H9 (cell line): Measurements from ENCODE around the gene OSTC. TPM values are rescaled to one million over a fixed set of nuclear protein-coding genes. Genes with fewer than 3 reads are reported as not detected.

Source experiments
- DNase-seq: peaks from one replicate; pipeline ENCODE4 v3.0.0-alpha.2; 2017
- H2AFZ ChIP-seq: one replicate; pipeline ENCODE4 v1.6.1; 2013; ENCODE audit warnings: mild to moderate bottlenecking, low read length, control low read depth, moderate library complexity
- H2AK5ac ChIP-seq: 2 replicates; pipeline ENCODE4 v1.6.1; 2013; ENCODE audit warnings: low read length, control low read depth, mixed read lengths; ENCODE audit not compliant: insufficient read length
- H2BK120ac ChIP-seq: one replicate; pipeline ENCODE4 v1.6.1; 2013; ENCODE audit warnings: low read depth, mild to moderate bottlenecking, low read length, control low read depth, inconsistent platforms; ENCODE audit not compliant: poor library complexity, severe bottlenecking
- H2BK12ac ChIP-seq: 2 replicates; pipeline ENCODE4 v1.6.1; 2013; ENCODE audit warnings: low read length, control low read depth, mixed read lengths, low read depth; ENCODE audit not compliant: insufficient read length
- H2BK15ac ChIP-seq: 2 replicates; pipeline ENCODE4 v1.6.1; 2013; ENCODE audit warnings: low read depth, low read length, control low read depth
- H2BK20ac ChIP-seq: one replicate; pipeline ENCODE4 v1.6.1; 2013; ENCODE audit warnings: low read depth, mild to moderate bottlenecking, low read length, control low read depth, inconsistent platforms; ENCODE audit not compliant: poor library complexity, severe bottlenecking
- H2BK5ac ChIP-seq: 2 replicates; pipeline ENCODE4 v1.6.1; 2013; ENCODE audit warnings: low read length, control low read depth, mixed read lengths; ENCODE audit not compliant: insufficient read length
- H3K14ac ChIP-seq: 2 replicates; pipeline ENCODE4 v1.6.1; 2013; ENCODE audit warnings: low read length, control low read depth; ENCODE audit not compliant: insufficient read depth
- H3K18ac ChIP-seq: 2 replicates; pipeline ENCODE4 v1.6.1; 2013; ENCODE audit warnings: low read depth, mild to moderate bottlenecking, mixed read lengths, low read length, control low read depth; ENCODE audit not compliant: insufficient read length
- H3K23ac ChIP-seq: 2 replicates; pipeline ENCODE4 v1.6.1; 2013; ENCODE audit warnings: low read length, control low read depth, mixed read lengths, low read depth; ENCODE audit not compliant: insufficient read length
- H3K23me2 ChIP-seq: 2 replicates; pipeline ENCODE4 v1.6.1; 2013; ENCODE audit warnings: low read depth, mild to moderate bottlenecking, mixed read lengths, low read length, control low read depth; ENCODE audit not compliant: insufficient read length, poor library complexity, severe bottlenecking
- H3K27ac ChIP-seq: 2 replicates; pipeline ENCODE4 v1.5.1; 2013; ENCODE audit warnings: low read length, control low read depth, mixed read lengths, low read depth; ENCODE audit not compliant: insufficient read length
- H3K27me3 ChIP-seq: 2 replicates; pipeline ENCODE4 v1.6.1; 2013; ENCODE audit warnings: low read length, control low read depth, inconsistent platforms; ENCODE audit not compliant: insufficient read depth
- H3K4ac ChIP-seq: 2 replicates; pipeline ENCODE4 v1.6.1; 2013; ENCODE audit warnings: low read depth, mild to moderate bottlenecking, control low read depth, inconsistent platforms, low read length, moderate library complexity
- H3K4me1 ChIP-seq: 2 replicates; pipeline ENCODE4 v1.6.1; 2013; ENCODE audit warnings: low read length, control low read depth, inconsistent platforms; ENCODE audit not compliant: insufficient read depth
- H3K4me2 ChIP-seq: 2 replicates; pipeline ENCODE4 v1.6.1; 2013; ENCODE audit warnings: low read length, control low read depth, mixed read lengths; ENCODE audit not compliant: insufficient read length, insufficient read depth
- H3K56ac ChIP-seq: 2 replicates; pipeline ENCODE4 v1.6.1; 2013; ENCODE audit warnings: low read depth, mild to moderate bottlenecking, mixed read lengths, low read length, control low read depth; ENCODE audit not compliant: insufficient read length
- H3K79me1 ChIP-seq: 2 replicates; pipeline ENCODE4 v1.6.1; 2013; ENCODE audit warnings: low read depth, mild to moderate bottlenecking, moderate library complexity, low read length, control low read depth, inconsistent platforms; ENCODE audit not compliant: insufficient read depth, poor library complexity, severe bottlenecking
- H3K79me2 ChIP-seq: 2 replicates; pipeline ENCODE4 v1.6.1; 2013; ENCODE audit warnings: low read length, control low read depth, inconsistent platforms; ENCODE audit not compliant: insufficient read depth
- H3K9ac ChIP-seq: 2 replicates; pipeline ENCODE4 v1.6.1; 2013; ENCODE audit warnings: low read length, control low read depth, mixed read lengths; ENCODE audit not compliant: insufficient read length; ENCODE audit errors: extremely low read depth
- H3K9me3 ChIP-seq: one replicate; pipeline ENCODE4 v1.6.1; 2013; ENCODE audit warnings: low read depth, low read length, inconsistent platforms; ENCODE audit not compliant: control insufficient read depth
- H3T11ph ChIP-seq: one replicate; pipeline ENCODE4 v1.6.1; 2013; ENCODE audit warnings: mild to moderate bottlenecking, low read length, control low read depth, inconsistent platforms
- H4K20me1 ChIP-seq: one replicate; pipeline ENCODE4 v1.6.1; 2013; ENCODE audit not compliant: control insufficient read depth, insufficient read length, insufficient read depth
- H4K5ac ChIP-seq: 2 replicates; pipeline ENCODE4 v1.6.1; 2013; ENCODE audit warnings: low read depth, mild to moderate bottlenecking, mixed read lengths, low read length, control low read depth; ENCODE audit not compliant: insufficient read length
- H4K8ac ChIP-seq: replicated peaks from 2 replicates; pipeline ENCODE4 v1.6.1; 2013; ENCODE audit warnings: low read length, control low read depth, mixed read lengths, low read depth; ENCODE audit not compliant: insufficient read length
- H4K91ac ChIP-seq: 2 replicates; pipeline ENCODE4 v1.6.1; 2013; ENCODE audit warnings: low read depth, mild to moderate bottlenecking, moderate library complexity, mixed read lengths, low read length, control low read depth; ENCODE audit not compliant: insufficient read length
- H3K27ac Mint-ChIP-seq, 3 experiments: 2 replicates in 2 of 3; 3 replicates in 1 of 3; pipeline ENCODE4 v1.8.0; 2020 to 2021; ENCODE audit warnings: mixed read lengths in 3 of 3, mild to moderate bottlenecking in 1 of 3, moderate library complexity in 1 of 3
- H3K27me3 Mint-ChIP-seq: 2 replicates; pipeline ENCODE4 v1.8.0; 2021; ENCODE audit warnings: low read depth, mild to moderate bottlenecking, moderate library complexity, mixed read lengths
- H3K36me3 Mint-ChIP-seq, 3 experiments: 2 replicates in 2 of 3; 3 replicates in 1 of 3; pipeline ENCODE4 v1.8.0; 2020 to 2021; ENCODE audit warnings: low read depth in 3 of 3, mixed read lengths in 3 of 3; ENCODE audit not compliant: insufficient read depth in 1 of 3
- H3K4me1 Mint-ChIP-seq, 2 experiments: 2 replicates each; pipeline ENCODE4 v1.8.0; 2020; ENCODE audit warnings: mixed read lengths in 2 of 2
- H3K4me3 Mint-ChIP-seq, 2 experiments: 2 replicates in 1 of 2; 3 replicates in 1 of 2; pipeline ENCODE4 v1.8.0; 2020 to 2021; ENCODE audit warnings: mild to moderate bottlenecking in 2 of 2, mixed read lengths in 2 of 2, moderate library complexity in 1 of 2
- H3K9me3 Mint-ChIP-seq, 2 experiments: 2 replicates in 1 of 2; 3 replicates in 1 of 2; pipeline ENCODE4 v1.8.0; 2020; ENCODE audit warnings: mild to moderate bottlenecking in 2 of 2, mixed read lengths in 2 of 2, moderate library complexity in 1 of 2
- CTCF ChIP-seq: fragments of 200-600 bp; sonication (generic); conservative IDR thresholded peaks from 3 replicates; pipeline ENCODE4 v1.8.0; 2021; ENCODE audit warnings: antibody characterized with exemption, mild to moderate bottlenecking
- WGBS: extraction: QIAGEN DNeasy Blood & Tissue Kit; methylation state at CpG from one replicate; pipeline ENCODE4 v1.1.7; 2013; ENCODE audit warnings: missing lambda C conversion rate, low lambda C conversion rate, mixed read lengths; ENCODE audit not compliant: insufficient read length; ENCODE audit errors: extremely low coverage; 5-methylcytosine and 5-hydroxymethylcytosine counted together
- total RNA-seq: library from RNA; stranded (reverse); gene quantifications from 2 replicates; pipeline ENCODE4 v1.2.1, GENCODE V29; 2021

OSTC gene
- total RNA-seq, 1 experiment from 2014 or later = 130 TPM

GRCh38 chr4:108709234-108709633, 58.8 kb downstream of the OSTC start:
- no peak overlapping the region for H3K27ac ChIP-seq
- no peak overlapping the region for H3K56ac ChIP-seq
- H3K4me1 ChIP-seq = no peaks in the 10 kb centered on the region
- Mint-ChIP-seq H3K36me3 (no peaks in the 10 kb centered on the region), H3K9me3 (no peaks in the 10 kb centered on the region), H3K4me1 (peaks cover 14 to 27% of the 10 kb centered on the region in 2 experiments), H3K27me3 (no peaks in the 10 kb centered on the region), H3K27ac (no peak overlapping the region), H3K4me3 (no peak overlapping the region)
- H4K20me1 ChIP-seq = no peaks in the 10 kb centered on the region
- H4K8ac ChIP-seq = no peak overlapping the region
- no peaks in the 10 kb centered on the region for H3K23me2 ChIP-seq
- H4K5ac ChIP-seq = no peak overlapping the region
- H3K9ac ChIP-seq = no peak overlapping the region
- H3K23ac ChIP-seq = no peak overlapping the region
- no peaks in the 10 kb centered on the region for H3K79me2 ChIP-seq
- no peak overlapping the region for H3K14ac ChIP-seq
- no peak overlapping the region for H2BK12ac ChIP-seq
- H2BK15ac ChIP-seq = no peak overlapping the region
- DNase-seq = no peak
- no peak overlapping the region for H2AFZ ChIP-seq
- H4K91ac ChIP-seq = no peak overlapping the region
- H3K79me1 ChIP-seq = no peaks in the 10 kb centered on the region
- no peak overlapping the region for H3K4me2 ChIP-seq
- WGBS = no CpG with 5 or more reads among the region's 10 CpGs
- H3K18ac ChIP-seq = no peak overlapping the region
- no peak overlapping the region for H3K4ac ChIP-seq
- H2BK120ac ChIP-seq = no peak overlapping the region
- no peak overlapping the region for H2AK5ac ChIP-seq
- no peak for TF ChIP-seq CTCF
- H3K27me3 ChIP-seq = no peaks in the 10 kb centered on the region
- H3K9me3 ChIP-seq = no peaks in the 10 kb centered on the region
- H2BK20ac ChIP-seq = no peak overlapping the region
- no peak overlapping the region for H3T11ph ChIP-seq
- H2BK5ac ChIP-seq = no peak overlapping the region
